ENCODE data around the gene PMAIP1. TPM values are rescaled to one million over a fixed set of nuclear protein-coding genes. Genes with fewer than 3 reads are reported as not detected.
A peak's percentile ranks its signal among the peaks of the same experiment; 100 is the strongest.

PMAIP1 gene
- polyA plus RNA-seq, 3 donors, result 40.8 to 56.6 (median 55.7) TPM

DNA sequence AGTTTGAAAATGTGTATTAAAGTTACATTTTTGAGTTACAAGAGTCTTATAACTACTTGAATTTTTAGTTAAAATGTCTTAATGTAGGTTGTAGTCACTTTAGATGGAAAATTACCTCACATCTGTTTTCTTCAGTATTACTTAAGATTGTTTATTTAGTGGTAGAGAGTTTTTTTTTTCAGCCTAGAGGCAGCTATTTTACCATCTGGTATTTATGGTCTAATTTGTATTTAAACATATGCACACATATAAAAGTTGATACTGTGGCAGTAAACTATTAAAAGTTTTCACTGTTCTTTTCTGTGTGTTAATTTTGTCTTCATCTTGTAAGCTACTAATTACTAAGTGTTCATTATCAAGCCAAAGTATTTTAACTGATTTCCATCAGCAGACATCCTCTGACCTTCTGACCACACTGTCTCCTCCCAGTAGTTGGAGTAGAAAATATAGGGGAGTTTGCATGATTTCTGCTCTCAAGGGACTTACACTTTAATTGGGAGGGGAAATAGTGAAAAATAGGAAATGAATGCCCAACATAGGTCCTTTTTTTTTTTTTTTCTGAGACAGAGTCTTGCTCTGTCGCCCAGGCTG is 4.3 kb downstream of the PMAIP1 start:
- DNase-seq, result no peak
- TF ChIP-seq, protein P1, sequence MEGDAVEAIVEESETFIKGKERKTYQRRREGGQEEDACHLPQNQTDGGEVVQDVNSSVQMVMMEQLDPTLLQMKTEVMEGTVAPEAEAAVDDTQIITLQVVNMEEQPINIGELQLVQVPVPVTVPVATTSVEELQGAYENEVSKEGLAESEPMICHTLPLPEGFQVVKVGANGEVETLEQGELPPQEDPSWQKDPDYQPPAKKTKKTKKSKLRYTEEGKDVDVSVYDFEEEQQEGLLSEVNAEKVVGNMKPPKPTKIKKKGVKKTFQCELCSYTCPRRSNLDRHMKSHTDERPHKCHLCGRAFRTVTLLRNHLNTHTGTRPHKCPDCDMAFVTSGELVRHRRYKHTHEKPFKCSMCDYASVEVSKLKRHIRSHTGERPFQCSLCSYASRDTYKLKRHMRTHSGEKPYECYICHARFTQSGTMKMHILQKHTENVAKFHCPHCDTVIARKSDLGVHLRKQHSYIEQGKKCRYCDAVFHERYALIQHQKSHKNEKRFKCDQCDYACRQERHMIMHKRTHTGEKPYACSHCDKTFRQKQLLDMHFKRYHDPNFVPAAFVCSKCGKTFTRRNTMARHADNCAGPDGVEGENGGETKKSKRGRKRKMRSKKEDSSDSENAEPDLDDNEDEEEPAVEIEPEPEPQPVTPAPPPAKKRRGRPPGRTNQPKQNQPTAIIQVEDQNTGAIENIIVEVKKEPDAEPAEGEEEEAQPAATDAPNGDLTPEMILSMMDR (IDR thresholded peaks at IDR 0.05), result no peak
- H3K9me3 ChIP-seq (replicated peaks in 1 of 2; ENCODE audit: control insufficient read depth in 1 of 2, insufficient read depth in 1 of 2, low read length in 2 of 2), result no peaks in the 10 kb centered on the region
- H3K79me2 ChIP-seq (ENCODE audit: insufficient read depth, low read length), result peaks cover 45% of the 10 kb centered on the region
- peak overlapping the region; percentile 88 to 89 for H3K27ac ChIP-seq (ENCODE audit: low read depth in 1 of 2, low read length in 2 of 2)
- H3K36me3 ChIP-seq (replicated peaks in 1 of 2; ENCODE audit: control insufficient read depth in 1 of 2, insufficient read depth in 2 of 2, low read length in 2 of 2), result peaks cover 11 to 12% of the 10 kb centered on the region in 2 donors
- Mint-ChIP-seq H3K9me3 (no peaks in the 10 kb centered on the region), H3K27ac (peak overlapping the region; percentile 97 to 99 (median 99)), H3K4me3 (peak overlapping the region; percentile 72 to 76), H3K36me3 (peaks cover 11 to 15% of the 10 kb centered on the region in 2 donors), H3K4me1 (peaks cover 71% of the 10 kb centered on the region), H3K27me3 (ENCODE audit: low read depth in 3 of 3) (peaks cover 0 to 2% (median 0%) of the 10 kb centered on the region in 3 donors)
- H3K9ac ChIP-seq (ENCODE audit: insufficient read depth, low read length, poor library complexity, severe bottlenecking), result peak overlapping the region; percentile 49
- peaks cover 13% of the 10 kb centered on the region for H4K20me1 ChIP-seq (ENCODE audit: insufficient read depth, low read length)
- H3K4me1 ChIP-seq (ENCODE audit: control insufficient read depth in 1 of 2, insufficient read depth in 2 of 2, low read length in 2 of 2), result peaks cover 50 to 75% of the 10 kb centered on the region in 2 donors
- intact Hi-C loops (cut with micrococcal nuclease), result loop anchor here in 1 of 2 donors (2.0 kb wide), 1 partner anchor 15 kb away; no protein-coding TSS in a partner anchor
- no peak overlapping the region for H2AFZ ChIP-seq (ENCODE audit: insufficient read depth, low read depth, low read length, poor library complexity, severe bottlenecking)
- no peaks in the 10 kb centered on the region for H3K27me3 ChIP-seq (ENCODE audit: control insufficient read depth in 2 of 2, insufficient read depth in 2 of 2, low read length in 2 of 2)
- H3K4me3 ChIP-seq (replicated peaks in 1 of 3; ENCODE audit: low read depth in 2 of 3, low read length in 3 of 3), result peak overlapping the region in 1 of 3 experiments; percentile 60
- H3K4me2 ChIP-seq (replicated peaks; ENCODE audit: extremely low read depth, low read length, poor library complexity, severe bottlenecking), result peak overlapping the region; percentile 46
- WGBS (ENCODE audit: insufficient coverage), result no CpG with 5 or more reads among the region's 1 CpG

DNA sequence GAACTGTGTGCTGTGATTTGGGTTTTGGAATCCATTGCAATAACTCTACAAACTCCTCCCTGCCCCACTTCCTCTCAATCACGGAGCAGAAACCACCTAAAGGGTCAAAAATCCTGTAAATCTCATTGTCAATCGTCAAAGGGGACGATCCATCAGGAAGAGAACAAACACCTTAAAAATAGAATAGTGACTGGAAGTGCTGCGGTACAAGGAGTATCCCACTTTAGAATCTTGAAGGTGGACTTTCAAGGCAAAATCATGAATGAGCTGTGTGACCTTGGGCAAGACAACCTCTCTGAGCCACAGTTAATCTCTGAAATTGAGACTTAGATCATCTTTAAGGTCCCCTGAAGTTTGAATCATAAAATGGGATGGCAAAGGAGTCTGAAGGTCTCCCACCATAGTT is 5.9 kb downstream of the PMAIP1 start:
- peaks cover 72% of the 10 kb centered on the region for H3K4me1 Mint-ChIP-seq
- peaks cover 30% of the 10 kb centered on the region for H3K79me2 ChIP-seq (ENCODE audit: insufficient read depth, low read length)
- H3K9ac ChIP-seq (ENCODE audit: insufficient read depth, low read length, poor library complexity, severe bottlenecking), result no peak overlapping the region
- H3K4me1 ChIP-seq (ENCODE audit: control insufficient read depth in 1 of 2, insufficient read depth in 2 of 2, low read length in 2 of 2), result peaks cover 52 to 74% of the 10 kb centered on the region in 2 donors
- TF ChIP-seq, protein P1 (IDR thresholded peaks at IDR 0.05), result no peak
- intact Hi-C loops (cut with micrococcal nuclease), result loop anchor here in 1 of 2 donors (2.0 kb wide), 1 partner anchor 13 kb away; no protein-coding TSS in a partner anchor
- H3K9me3 ChIP-seq (replicated peaks in 1 of 2; ENCODE audit: control insufficient read depth in 1 of 2, insufficient read depth in 1 of 2, low read length in 2 of 2), result no peaks in the 10 kb centered on the region
- peaks cover 11 to 15% of the 10 kb centered on the region in 2 donors for H3K36me3 Mint-ChIP-seq
- 45% methylated on average over 2 of the region's 4 CpGs for WGBS (ENCODE audit: insufficient coverage)
- DNase-seq, result no peak
- no peaks in the 10 kb centered on the region for H3K9me3 Mint-ChIP-seq
- peak overlapping the region; percentile 97 to 99 (median 99) for H3K27ac Mint-ChIP-seq
- no peak overlapping the region for H2AFZ ChIP-seq (ENCODE audit: insufficient read depth, low read depth, low read length, poor library complexity, severe bottlenecking)
- H3K4me3 Mint-ChIP-seq, result no peak overlapping the region
- no peak overlapping the region for H3K4me2 ChIP-seq (replicated peaks; ENCODE audit: extremely low read depth, low read length, poor library complexity, severe bottlenecking)
- H4K20me1 ChIP-seq (ENCODE audit: insufficient read depth, low read length), result peaks cover 13% of the 10 kb centered on the region
- H3K4me3 ChIP-seq (replicated peaks in 1 of 3; ENCODE audit: low read depth in 2 of 3, low read length in 3 of 3), result no peak overlapping the region
- H3K36me3 ChIP-seq (replicated peaks in 1 of 2; ENCODE audit: control insufficient read depth in 1 of 2, insufficient read depth in 2 of 2, low read length in 2 of 2), result peaks cover 11 to 12% of the 10 kb centered on the region in 2 donors
- no peaks in the 10 kb centered on the region for H3K27me3 ChIP-seq (ENCODE audit: control insufficient read depth in 2 of 2, insufficient read depth in 2 of 2, low read length in 2 of 2)
- peak overlapping the region in 1 of 2 donors; percentile 88 for H3K27ac ChIP-seq (ENCODE audit: low read depth in 1 of 2, low read length in 2 of 2)
- peaks cover 0 to 2% (median 1%) of the 10 kb centered on the region in 3 donors for H3K27me3 Mint-ChIP-seq (ENCODE audit: low read depth in 3 of 3)

Data from CD14-positive monocyte (primary cell).